ENCODE results near the gene GATA3. TPM values are rescaled to one million over a fixed set of nuclear protein-coding genes. Genes with fewer than 3 reads are reported as not detected.

GATA3 gene
- total RNA-seq, 4 donors from 2014 or later = 0.35 to 1.3 (median 0.40) TPM; not detected in 1

- TF ChIP-seq POLR2A (IDR thresholded peaks at IDR 0.05) = no peak
- TF ChIP-seq CTCF (IDR thresholded peaks at IDR 0.05) = no peak
- H3K4me3 ChIP-seq = no peak overlapping the region
- 85 to 91% methylated on average over 14 of the region's 14 CpGs for WGBS, 2 donors
- no peak overlapping the region for H3K27ac ChIP-seq
- no peaks in the 10 kb centered on the region for H3K9me3 ChIP-seq
- no peaks in the 10 kb centered on the region for H3K36me3 ChIP-seq
- H3K4me1 ChIP-seq = no peaks in the 10 kb centered on the region
- intact Hi-C loops (cut with DNase I) = no loop called here
- H3K27me3 ChIP-seq = peaks cover 0 to 52% (median 0%) of the 10 kb centered on the region in 4 donors
- no peak for DNase-seq
Observed at GRCh38 chr10:8074881-8075280, 20.4 kb downstream of the GATA3 start.

- 33 to 49% methylated on average over 17 to 19 of the region's 19 CpGs for WGBS, 2 donors
- no peak overlapping the region for H3K27ac ChIP-seq
- intact Hi-C loops (cut with DNase I) = no loop called here
- no peak for DNase-seq
- TF ChIP-seq CTCF (IDR thresholded peaks at IDR 0.05) (no peak), POLR2A (IDR thresholded peaks at IDR 0.05) (no peak)
- H3K27me3 ChIP-seq = peaks cover 0 to 54% (median 0%) of the 10 kb centered on the region in 4 donors
- H3K4me1 ChIP-seq = no peaks in the 10 kb centered on the region
- H3K9me3 ChIP-seq = no peaks in the 10 kb centered on the region
- no peaks in the 10 kb centered on the region for H3K36me3 ChIP-seq
- no peak overlapping the region for H3K4me3 ChIP-seq
Observed at GRCh38 chr10:8075282-8076260, 21.1 kb downstream of the GATA3 start.

- intact Hi-C loops (cut with DNase I) = no loop called here
- Histone ChIP-seq H3K27me3 (peaks cover 0 to 61% (median 0%) of the 10 kb centered on the region in 4 donors), H3K27ac (no peak overlapping the region), H3K4me3 (no peak overlapping the region), H3K36me3 (no peaks in the 10 kb centered on the region), H3K4me1 (no peaks in the 10 kb centered on the region), H3K9me3 (no peaks in the 10 kb centered on the region)
- DNase-seq = no peak
- TF ChIP-seq CTCF (IDR thresholded peaks at IDR 0.05) (no peak), POLR2A (IDR thresholded peaks at IDR 0.05) (no peak)
- 75 to 76% methylated on average over 5 of the region's 5 CpGs for WGBS, 2 donors
Observed at GRCh38 chr10:8076933-8077332, 22.4 kb downstream of the GATA3 start.

- Histone ChIP-seq H3K4me1 (no peaks in the 10 kb centered on the region), H3K4me3 (no peak overlapping the region), H3K27ac (no peak overlapping the region), H3K9me3 (no peaks in the 10 kb centered on the region), H3K27me3 (peaks cover 0 to 62% (median 0%) of the 10 kb centered on the region in 4 donors), H3K36me3 (no peaks in the 10 kb centered on the region)
- TF ChIP-seq CTCF (IDR thresholded peaks at IDR 0.05) (no peak), POLR2A (IDR thresholded peaks at IDR 0.05) (no peak)
- intact Hi-C loops (cut with DNase I) = no loop called here
- DNase-seq = no peak
- WGBS, 2 donors = 38 to 42% methylated on average over 1 of the region's 1 CpG
Observed at GRCh38 chr10:8078027-8078426, 23.5 kb downstream of the GATA3 start.

- DNase-seq = no peak
- intact Hi-C loops (cut with DNase I) = no loop called here
Observed at GRCh38 chr10:8079126-8079525, 24.6 kb downstream of the GATA3 start.

More at GRCh38 chr10:8079126-8079525, 24.6 kb downstream of the GATA3 start:
- Histone ChIP-seq H3K27ac (no peak overlapping the region), H3K4me1 (no peaks in the 10 kb centered on the region), H3K4me3 (no peak overlapping the region), H3K36me3 (no peaks in the 10 kb centered on the region), H3K27me3 (peaks cover 0 to 65% (median 0%) of the 10 kb centered on the region in 4 donors), H3K9me3 (no peaks in the 10 kb centered on the region)
- TF ChIP-seq POLR2A (IDR thresholded peaks at IDR 0.05) (no peak), CTCF (IDR thresholded peaks at IDR 0.05) (no peak)
- 53 to 59% methylated on average over 3 of the region's 3 CpGs for WGBS, 2 donors

All from esophagus squamous epithelium (tissue), 5 donors.